ENCODE data around the gene ZNF423.

Gene ZNF423

GRCh38 chr16:49745311-49745747, 110.6 kb downstream of the ZNF423 start:
- DNase-seq: no peak

DNA sequence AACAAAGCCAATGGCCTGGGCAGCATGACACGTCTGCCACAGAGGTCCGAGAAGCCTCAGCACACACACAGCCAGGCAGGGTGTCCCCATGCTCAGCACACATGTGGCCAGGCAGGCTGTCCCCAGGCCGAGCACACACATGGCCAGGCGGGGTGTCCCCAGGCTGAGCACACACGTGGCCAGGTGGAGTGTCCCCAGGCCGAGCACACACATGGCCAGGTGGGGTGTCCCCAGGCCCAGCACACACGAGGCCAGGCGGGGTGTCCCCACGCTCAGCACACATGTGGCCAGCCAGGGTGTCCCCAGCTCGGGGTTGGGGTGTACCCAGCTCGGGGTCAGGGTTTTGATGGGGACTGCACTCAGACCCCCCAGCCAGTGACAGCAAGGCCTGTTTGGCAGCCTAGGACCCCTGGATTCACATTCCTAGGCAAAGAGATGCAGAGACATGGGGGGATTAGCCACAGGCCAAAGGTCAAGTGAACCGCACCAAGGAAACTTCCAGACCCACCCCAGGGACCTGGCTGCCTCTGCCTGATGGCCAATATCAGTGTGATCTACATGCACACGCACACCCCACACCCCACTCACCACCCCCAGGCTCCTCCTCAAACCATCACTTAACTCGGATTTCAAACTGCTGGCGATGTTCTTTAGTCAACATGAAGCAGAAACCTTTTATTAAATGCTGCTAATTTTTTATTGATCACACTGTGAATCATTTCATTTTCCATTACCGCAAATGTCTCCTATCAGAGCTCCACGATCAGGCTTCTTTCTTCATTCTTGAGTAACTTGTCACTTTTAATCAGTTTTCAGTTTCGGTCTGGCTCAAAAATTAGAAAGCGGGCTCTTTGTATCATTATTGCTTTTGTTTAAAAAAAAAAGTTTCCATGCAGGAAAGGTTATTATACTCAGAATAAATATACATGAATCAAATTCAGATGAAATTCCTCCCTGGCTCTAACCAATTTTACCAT, 111.4 kb downstream of the ZNF423 start:
- DNase-seq: no peak

DNA sequence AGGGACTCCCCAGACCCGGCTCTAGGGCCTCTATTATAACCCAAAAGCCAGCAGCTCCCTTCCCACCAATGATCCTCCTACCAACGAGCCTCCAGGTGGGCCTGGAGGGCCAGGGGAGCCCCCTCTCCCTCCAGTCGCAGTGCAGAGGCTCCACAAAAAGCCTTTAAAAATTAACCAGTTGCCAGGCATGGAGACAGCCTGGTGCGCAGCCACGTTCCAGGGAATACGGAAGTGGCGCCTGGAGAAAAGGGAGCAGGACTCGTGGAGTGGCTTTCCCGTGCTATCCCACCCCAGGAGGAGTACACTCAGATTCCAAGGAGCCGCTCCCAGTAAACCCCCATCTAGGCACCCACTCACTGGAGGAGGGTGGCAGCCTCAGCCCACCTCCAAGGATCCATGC, 112.3 kb downstream of the ZNF423 start:
- DNase-seq: no peak

- no peak for DNase-seq
These were observed 112.8 kb downstream of the ZNF423 start for GRCh38 chr16:49743203-49743464.

GRCh38 chr16:49742428-49743202, 113.3 kb downstream of the ZNF423 start:
- DNase-seq: no peak

GRCh38 chr16:49740256-49740655, 115.7 kb downstream of the ZNF423 start:
- DNase-seq: no peak

DNA sequence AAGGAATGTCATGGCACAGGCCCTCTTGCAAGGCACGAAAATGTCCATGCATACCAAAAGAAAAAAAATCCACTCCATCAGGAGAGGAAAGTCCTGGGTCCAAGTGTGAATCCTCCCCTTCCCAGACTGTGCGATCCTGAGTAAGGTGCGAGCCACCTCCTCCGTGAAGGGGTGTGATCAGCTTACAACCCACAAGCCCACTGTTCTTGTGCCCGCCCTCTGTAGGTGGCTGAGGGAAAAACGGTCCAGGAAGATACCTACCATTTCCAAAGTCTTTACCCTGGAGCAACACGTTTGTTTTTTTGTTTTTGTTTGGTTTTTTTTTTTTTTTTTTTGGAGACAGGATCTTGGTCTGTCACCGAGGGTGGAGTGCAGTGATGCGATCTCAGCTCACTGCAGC, 116.5 kb downstream of the ZNF423 start:
- DNase-seq: no peak

- DNase-seq: no peak
These were observed 117.1 kb downstream of the ZNF423 start for GRCh38 chr16:49738832-49739231.

DNA sequence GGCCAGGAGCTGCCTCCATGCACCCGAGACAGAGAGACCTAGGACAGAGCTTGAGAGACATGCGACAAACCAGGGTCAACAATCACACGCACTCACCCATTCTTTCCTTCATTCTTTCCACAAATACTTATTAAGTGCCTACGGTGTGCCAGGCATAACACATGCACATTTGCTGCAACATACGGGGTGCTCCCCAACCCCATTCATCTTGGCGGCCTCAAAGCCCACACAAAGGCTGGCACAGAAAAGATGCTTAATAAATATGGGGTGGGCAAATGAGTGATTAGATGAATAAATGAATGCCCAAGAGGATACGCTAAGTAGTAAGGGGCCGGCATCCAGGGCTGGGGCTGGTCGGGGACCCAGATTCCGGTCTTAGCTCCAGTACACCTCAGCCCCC, 117.9 kb downstream of the ZNF423 start:
- DNase-seq: no peak

DNA sequence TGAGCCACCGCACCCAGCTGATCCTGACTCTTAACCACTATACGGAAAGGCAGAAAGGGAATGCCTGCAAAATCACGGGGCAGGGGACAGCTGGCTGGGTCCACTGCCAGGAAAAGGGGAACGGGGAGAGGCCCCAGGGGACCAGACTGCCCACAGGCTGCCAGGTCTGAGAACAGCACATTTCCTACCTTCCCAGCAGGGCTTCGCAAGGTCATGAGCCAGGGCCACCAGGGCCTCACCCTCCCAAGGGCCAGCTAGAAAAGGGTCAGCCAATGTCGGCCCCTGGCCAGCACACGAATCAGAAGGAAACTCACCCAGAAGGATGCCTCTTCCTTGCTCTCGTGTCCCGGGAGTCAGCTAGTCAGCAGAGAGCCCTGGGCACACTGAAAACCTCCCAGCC, 118.4 kb downstream of the ZNF423 start:
- no peak for DNase-seq

DNA sequence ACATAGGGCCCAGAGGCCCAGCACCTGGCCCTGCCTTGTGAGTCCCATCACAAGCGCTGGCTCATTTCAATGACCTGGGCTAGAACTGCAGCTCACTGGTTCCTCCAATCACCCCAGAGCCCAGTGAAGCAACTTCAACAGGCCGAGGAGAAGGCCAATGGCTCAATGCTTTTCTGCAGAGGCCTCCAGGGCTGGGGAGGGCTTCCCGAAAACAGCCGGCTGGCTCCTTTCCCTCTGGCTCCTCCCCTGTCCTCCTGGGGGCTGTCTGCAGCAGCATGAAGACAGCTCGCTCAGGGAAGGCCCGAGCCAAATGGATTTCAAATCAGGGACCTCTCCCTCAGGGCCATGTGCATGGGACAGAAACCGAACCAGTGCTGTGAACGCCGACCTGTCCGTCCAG, 121.6 kb downstream of the ZNF423 start:
- no peak for DNase-seq

DNA sequence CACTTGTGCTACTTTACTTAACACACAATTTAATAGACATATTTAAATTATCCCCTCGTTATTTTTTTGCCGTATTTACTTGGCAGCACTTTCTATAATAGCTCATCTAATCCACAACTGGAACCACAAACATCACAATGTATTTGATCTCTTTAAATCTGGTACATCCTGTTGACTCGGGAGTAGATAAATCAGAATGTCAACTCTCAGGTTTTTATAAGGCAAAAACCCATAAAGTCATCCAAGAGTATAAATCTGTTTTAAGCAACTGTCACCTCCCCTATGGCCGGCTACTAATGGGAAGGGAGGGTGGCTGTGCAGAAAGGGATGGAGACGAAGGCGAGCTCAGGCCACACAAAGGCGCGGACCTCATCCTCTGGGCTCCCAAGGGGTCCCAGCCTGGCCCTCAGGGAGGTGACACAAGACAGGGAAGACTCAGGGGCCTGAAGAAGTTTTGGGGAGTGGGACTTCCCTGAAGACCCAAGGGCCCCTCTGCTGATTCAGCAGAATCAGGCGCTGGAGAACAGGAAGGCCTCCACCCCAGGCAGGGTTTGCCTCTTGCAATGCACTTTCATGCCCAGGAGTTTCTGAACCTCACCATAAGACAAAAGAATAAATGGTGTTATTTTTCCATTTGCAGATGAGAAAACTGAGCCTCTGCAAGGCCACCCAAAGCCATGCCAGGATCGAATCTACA, 122.5 kb downstream of the ZNF423 start:
- DNase-seq: no peak

GRCh38 chr16:49731911-49732310, 124.0 kb downstream of the ZNF423 start:
- no peak for DNase-seq

GRCh38 chr16:49730772-49731171, 125.1 kb downstream of the ZNF423 start:
- DNase-seq: no peak

DNA sequence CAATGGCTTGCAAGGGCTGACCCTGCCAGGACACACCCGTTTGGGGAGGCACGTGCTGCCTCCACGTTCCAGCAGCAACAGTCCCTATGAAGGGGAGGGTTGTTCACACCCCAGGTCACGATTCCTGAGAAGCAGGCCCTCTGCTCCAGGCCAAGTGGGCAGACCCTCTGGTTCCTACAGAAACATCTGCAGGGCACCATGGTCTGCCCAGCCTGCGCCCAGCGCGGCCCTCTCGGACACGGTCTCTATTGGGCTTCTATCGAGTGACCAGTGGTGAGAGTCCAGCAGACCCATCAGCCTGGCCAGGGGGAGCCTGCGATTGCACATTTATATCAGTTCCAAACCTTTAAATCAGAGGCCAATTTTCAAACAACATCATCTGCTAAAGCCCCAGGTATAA, 128.3 kb downstream of the ZNF423 start:
- DNase-seq: no peak

- DNase-seq: no peak
These were observed 129.8 kb downstream of the ZNF423 start for GRCh38 chr16:49726155-49726554.

GRCh38 chr16:49725651-49726050, 130.3 kb downstream of the ZNF423 start:
- no peak for DNase-seq

DNA sequence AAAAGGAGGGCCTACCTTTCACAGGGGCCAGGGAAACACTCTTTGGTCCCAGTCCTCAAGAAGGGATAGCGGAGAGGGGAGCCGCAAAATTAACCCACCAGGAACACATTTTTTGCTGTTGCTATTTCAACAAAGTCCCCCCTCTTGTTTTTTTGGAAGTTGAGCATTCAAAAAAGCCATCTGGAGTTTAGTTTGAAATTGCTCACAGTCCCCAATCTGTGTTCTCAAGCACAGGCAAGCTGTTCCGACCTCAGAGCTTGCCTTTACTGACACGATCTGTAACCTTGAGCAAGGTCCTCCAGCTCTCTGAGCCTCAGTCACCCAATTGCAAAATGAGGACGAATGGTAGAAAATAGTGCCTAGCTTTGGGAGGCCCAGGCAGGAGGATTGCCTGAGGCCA, 131.1 kb downstream of the ZNF423 start:
- DNase-seq: no peak

DNA sequence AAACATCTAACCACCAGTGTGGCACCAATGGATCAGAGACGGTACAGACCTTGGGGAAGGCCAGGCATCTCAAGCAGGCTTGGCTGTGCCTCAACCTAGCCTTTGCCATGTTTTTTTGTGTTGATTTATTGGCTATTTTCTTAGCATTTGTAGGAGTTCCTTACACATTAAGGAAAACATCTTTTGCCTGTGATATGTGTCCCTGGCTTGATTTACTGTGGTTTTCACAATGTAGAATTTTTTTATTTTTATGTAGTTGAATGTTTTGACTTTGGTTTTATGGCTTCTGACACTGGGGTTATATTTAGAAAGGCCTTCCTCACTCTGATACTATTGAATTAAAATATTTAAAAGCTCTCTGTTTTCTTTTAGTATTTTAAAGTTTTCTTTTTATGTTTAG, 132.6 kb downstream of the ZNF423 start:
- no peak for DNase-seq

DNA sequence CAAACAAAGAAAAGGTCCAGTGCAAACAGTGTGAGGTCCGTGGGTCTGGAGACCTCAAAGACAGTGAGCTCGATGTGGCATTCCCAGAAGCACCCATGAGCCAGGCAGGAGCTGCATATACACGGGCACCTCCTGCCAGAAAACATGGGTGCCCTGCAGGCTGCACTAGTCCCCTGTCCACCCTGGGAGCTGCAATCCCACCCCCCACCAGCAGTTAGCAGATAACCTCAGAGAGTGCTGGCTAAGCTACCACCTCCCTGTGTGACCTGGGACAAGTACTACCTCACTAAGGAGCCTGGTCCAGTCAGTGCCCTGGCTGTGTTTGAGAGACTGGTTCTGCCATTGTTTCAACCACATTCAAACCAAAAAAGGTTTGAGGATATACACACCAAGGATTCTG, 135.7 kb downstream of the ZNF423 start:
- no peak for DNase-seq

DNA sequence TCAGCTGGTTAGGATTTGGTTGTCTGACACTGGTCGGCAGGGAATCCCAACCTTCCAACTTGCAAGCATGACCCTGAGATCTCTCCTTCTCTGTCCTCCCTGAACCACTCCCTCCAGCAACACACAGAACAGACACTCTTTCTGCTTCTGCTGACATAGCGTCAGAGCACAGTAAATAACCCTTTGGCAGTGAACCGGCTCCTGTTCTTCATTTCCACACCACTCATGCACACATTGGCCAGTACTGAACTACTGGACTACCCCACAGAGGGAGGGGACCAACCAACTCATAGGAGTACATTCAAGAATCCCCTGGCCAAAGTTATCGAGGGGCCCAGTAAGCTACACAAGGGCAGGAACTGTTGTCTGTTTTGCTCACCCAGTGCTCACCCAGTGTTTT, 138.2 kb downstream of the ZNF423 start:
- no peak for DNase-seq

GRCh38 chr16:49716339-49716934, 139.5 kb downstream of the ZNF423 start:
- DNase-seq: no peak

GRCh38 chr16:49713770-49714169, 142.1 kb downstream of the ZNF423 start:
- no peak for DNase-seq

Data from activated CD4-positive, CD25-positive, alpha-beta regulatory T cell treated with anti-CD3 and anti-CD28 coated beads, Interleukin-2, amount 50 U/mL, for 72 hours (primary cell).